Mucosa of stomach (tissue), 1 donor: Measurements from ENCODE around the gene FBXW4.

Experiments used
- H3K27me3 ChIP-seq: one replicate; pipeline ENCODE4 v1.7.0; 2013; ENCODE audit warnings: mild to moderate bottlenecking, low read length; ENCODE audit not compliant: control insufficient read depth, insufficient read depth
- H3K36me3 ChIP-seq: one replicate; pipeline ENCODE4 v1.7.0; 2013; ENCODE audit warnings: low read length; ENCODE audit not compliant: control insufficient read depth, insufficient read depth
- H3K4me1 ChIP-seq: one replicate; pipeline ENCODE4 v1.7.0; 2013; ENCODE audit warnings: mild to moderate bottlenecking, low read length; ENCODE audit not compliant: control insufficient read depth, insufficient read depth
- H3K4me3 ChIP-seq: one replicate; pipeline ENCODE4 v1.7.0; 2013; ENCODE audit warnings: low read length
- H3K9ac ChIP-seq: one replicate; pipeline ENCODE4 v1.7.0; 2013; ENCODE audit warnings: mild to moderate bottlenecking, low read length, moderate library complexity
- H3K9me3 ChIP-seq: one replicate; pipeline ENCODE4 v1.7.0; 2013; ENCODE audit warnings: mild to moderate bottlenecking, low read length, moderate library complexity; ENCODE audit not compliant: control insufficient read depth
- donor health status: Pancreatic carcinoma.

FBXW4 gene

DNA sequence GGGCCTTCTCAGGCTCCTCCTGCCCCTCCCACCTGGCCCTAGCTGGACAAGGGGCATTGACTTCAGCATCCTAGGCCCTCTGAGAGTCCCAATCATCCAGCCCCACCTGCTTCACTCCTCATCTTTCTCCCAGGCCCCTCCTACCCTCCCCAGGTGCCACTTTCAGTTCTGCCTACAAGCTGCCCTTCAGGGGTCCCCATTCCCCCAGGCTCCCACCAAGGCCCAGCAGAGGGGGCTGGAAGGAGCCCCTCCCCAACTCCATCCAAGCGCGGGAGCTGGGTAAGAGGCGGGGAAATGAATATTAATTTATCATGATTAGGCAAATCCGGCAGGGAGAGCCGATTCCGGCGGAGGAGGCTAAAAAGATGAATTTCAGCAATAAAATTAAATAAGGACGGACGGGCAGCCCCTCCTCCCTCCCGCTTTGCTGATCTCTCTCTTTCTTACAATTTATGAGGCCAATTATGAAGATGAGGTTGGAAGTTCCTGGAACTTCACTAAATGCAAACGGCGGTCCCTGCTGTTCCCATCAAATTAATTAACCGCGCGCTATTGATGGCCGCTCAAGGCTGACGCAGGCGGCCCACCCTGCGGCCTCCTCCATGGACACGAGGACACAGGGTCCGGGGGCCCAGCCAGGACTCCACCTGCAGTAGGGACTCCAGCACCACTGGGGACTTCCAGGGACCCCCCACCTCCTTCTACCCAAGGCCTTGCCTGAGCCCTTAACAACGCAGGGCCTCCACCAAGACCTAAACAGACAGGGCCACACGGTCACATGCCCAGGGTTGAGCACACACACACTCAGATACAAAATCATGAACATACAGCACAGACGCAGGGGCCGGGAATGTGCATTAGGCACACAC lies 120.9 kb downstream of the FBXW4 start:
- Histone ChIP-seq H3K4me1 (peaks cover 16% of the 10 kb centered on the region), H3K9me3 (no peaks in the 10 kb centered on the region), H3K9ac (no peak overlapping the region), H3K4me3 (no peak overlapping the region), H3K36me3 (no peaks in the 10 kb centered on the region), H3K27me3 (peaks cover 29% of the 10 kb centered on the region)

DNA sequence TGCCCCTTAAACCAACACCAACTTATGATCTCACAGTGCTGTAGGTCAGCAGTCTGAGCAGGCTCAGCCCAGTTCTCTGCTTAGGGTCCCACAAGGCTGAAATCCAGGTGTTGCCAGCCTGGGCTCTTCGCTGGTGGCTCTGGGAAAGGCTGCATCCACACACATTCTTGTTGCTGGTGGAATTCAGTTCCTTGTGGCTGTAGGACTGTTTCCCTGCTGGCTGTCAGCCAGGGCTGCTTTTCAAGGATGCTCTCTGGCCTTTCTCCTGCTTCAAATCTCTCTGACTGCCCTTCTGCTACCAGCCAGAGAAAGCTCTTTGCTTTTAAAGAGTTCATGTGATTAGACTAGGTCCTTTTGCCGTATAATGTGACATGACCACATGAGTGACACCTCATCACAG lies 122.2 kb downstream of the FBXW4 start:
- H3K9me3 ChIP-seq = no peaks in the 10 kb centered on the region

DNA sequence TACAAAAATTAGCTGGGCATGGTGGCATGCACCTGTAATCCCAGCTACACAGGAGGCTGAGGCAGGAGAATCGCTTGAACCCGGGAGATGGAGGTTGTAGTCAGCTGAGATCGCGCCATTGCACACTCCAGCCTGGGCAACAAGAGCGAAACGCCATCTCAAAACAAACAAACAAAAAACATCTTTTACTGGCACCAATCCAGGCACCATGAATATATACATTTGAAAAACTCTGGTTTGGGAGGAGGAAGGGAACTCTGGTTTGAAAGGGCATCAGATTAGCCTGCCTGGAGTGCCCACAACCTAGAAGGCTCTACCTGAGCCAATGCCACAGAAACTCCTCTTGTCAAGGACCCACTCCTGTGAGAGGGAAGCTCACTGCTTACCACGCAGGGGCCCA lies 122.8 kb downstream of the FBXW4 start:
- no peak overlapping the region for H3K9ac ChIP-seq
- no peak overlapping the region for H3K4me3 ChIP-seq
- no peaks in the 10 kb centered on the region for H3K9me3 ChIP-seq
- no peaks in the 10 kb centered on the region for H3K36me3 ChIP-seq
- H3K4me1 ChIP-seq = peaks cover 16% of the 10 kb centered on the region
- peaks cover 49% of the 10 kb centered on the region for H3K27me3 ChIP-seq

More for the DNA sequence above, 122.2 kb downstream of the FBXW4 start:
- Histone ChIP-seq H3K4me3 (no peak overlapping the region), H3K9ac (no peak overlapping the region), H3K27me3 (peaks cover 42% of the 10 kb centered on the region), H3K36me3 (no peaks in the 10 kb centered on the region), H3K4me1 (peaks cover 16% of the 10 kb centered on the region)

DNA sequence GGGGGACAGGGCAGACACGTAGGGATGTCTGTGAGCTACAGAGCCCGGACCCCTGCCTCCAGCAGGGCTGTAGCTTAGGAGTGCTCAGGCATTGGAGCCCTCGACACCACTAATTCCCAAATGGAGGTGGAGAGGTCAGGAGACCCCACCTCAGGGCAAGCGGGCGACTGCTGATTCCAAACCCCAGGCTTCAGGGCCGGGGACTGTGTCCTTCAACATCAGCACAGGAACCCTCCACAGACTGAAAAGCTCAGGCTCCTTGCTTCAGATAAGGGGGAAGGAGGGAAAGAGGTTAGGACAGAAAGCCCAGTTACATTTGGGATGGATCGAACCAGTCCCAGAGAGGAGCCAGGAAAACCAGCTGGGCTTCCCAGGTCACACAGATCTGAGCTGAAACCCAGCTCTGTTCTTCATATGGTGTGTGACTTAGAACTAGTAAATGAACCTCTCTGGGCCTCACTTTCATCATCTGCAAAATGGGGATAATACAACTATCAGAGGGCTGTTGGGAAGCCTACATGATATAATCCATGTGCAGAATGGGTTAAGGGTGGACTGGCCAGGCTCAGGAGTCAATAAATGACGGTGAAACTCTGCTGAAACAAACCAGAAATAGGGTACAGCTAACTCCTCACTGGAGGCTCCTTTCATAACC lies 123.6 kb downstream of the FBXW4 start:
- Histone ChIP-seq H3K4me1 (peaks cover 17% of the 10 kb centered on the region), H3K4me3 (no peak overlapping the region), H3K9ac (no peak overlapping the region), H3K36me3 (no peaks in the 10 kb centered on the region), H3K27me3 (peaks cover 56% of the 10 kb centered on the region), H3K9me3 (no peaks in the 10 kb centered on the region)

DNA sequence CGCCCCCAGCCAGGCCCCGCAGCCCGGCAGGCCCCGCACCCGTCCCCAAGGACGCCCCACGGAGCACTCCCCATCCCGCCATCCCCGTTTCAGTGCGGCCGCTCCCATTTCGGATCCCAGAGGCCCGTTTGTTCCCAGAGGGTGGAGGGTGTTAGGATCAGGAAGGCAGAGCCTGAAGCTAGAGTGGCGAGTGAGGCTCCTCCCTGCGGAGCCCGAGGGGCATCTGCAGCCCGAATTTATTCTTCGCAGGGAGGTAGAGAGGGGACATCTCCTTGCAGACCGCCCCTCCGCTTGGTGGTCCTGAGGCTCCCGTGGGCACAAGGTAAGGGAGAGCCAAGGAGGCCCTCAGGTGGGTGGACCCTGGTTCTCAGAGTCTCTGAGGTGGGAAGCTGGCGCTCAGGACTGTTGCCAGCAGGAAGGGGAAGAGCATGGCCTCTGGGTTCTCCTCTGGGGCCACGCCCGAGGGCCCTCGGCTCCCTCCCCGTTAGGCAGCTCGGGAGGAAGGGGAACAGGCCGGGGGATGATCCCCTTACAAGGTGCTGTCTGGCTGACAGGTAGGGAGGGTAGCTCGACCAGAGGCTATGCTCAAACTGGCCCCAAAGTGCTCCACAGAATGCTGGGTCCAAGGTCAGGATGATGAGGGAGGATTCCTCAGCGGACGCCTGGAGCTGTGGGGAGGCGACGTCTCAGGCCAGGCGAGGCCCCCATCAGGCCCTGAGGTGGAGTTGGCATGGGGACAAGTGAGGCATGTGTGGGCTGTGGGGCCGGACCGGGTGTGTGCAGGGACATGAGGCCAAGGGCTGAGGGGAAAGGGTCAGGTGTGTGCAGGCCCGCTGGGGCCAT lies 124.3 kb downstream of the FBXW4 start:
- Histone ChIP-seq H3K9ac (peak overlapping the region; percentile 62), H3K27me3 (peaks cover 64% of the 10 kb centered on the region), H3K9me3 (no peaks in the 10 kb centered on the region), H3K4me3 (peak overlapping the region; percentile 34), H3K4me1 (peaks cover 20% of the 10 kb centered on the region), H3K36me3 (no peaks in the 10 kb centered on the region)

DNA sequence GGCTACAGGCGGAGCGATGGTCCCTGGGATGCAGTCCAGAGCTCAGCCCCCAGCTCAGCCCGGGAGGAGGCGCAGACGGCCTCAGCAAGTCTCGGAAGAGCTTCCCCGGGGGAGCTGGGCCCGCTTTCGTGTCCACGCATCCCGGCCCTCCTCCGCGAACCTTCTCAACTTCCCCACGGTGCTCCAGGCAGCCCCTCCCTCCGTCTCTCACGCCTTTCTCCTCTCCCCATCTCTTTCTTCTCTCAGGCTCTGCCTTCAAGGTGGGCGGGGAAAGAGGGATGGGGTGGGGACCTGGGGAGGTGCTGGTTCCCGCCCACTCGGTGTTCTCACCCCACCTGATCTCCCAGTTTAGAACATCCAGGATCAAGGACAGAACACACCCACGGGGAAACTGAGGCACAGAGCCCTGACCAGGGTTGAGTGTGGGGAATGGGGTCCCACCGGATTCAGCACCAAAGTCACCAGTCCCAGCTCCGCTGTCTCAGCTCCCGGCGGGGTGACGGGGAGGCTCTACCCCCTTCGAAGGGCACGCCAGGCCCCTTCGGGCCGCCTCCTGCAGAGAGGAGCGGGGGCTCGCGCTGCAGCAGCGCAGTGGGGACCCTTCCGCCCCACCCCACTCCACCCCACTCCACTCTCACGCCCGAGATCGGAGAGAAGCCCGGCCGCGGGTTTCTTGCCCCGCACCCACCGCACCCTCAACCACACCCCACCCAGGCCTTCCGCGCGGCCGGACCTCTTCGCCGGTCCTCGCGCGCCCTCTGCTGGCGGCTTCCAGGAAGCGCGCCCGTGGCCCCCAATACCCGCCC lies 125.1 kb downstream of the FBXW4 start:
- Histone ChIP-seq H3K4me1 (peaks cover 20% of the 10 kb centered on the region), H3K36me3 (no peaks in the 10 kb centered on the region), H3K9me3 (no peaks in the 10 kb centered on the region), H3K27me3 (peaks cover 72% of the 10 kb centered on the region), H3K9ac (peak overlapping the region; percentile 62), H3K4me3 (peak overlapping the region; percentile 32)

DNA sequence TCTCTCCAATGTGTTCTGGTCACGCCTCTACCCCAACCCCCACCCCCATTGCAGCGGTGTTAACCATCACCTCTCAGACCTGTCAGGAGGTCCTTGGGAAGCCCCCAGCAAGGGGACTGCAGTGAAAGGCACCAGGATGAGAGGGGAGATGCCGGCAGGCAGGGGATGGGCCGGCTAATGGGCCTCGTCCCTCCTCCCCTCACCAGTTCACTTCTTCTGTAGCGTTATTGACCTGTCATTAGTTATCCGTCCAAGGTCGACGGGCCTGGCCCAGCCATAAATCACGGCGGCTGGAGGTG lies 125.7 kb downstream of the FBXW4 start:
- Histone ChIP-seq H3K9ac (no peak overlapping the region), H3K9me3 (no peaks in the 10 kb centered on the region), H3K4me1 (peaks cover 20% of the 10 kb centered on the region), H3K36me3 (no peaks in the 10 kb centered on the region), H3K4me3 (no peak overlapping the region), H3K27me3 (peaks cover 77% of the 10 kb centered on the region)

DNA sequence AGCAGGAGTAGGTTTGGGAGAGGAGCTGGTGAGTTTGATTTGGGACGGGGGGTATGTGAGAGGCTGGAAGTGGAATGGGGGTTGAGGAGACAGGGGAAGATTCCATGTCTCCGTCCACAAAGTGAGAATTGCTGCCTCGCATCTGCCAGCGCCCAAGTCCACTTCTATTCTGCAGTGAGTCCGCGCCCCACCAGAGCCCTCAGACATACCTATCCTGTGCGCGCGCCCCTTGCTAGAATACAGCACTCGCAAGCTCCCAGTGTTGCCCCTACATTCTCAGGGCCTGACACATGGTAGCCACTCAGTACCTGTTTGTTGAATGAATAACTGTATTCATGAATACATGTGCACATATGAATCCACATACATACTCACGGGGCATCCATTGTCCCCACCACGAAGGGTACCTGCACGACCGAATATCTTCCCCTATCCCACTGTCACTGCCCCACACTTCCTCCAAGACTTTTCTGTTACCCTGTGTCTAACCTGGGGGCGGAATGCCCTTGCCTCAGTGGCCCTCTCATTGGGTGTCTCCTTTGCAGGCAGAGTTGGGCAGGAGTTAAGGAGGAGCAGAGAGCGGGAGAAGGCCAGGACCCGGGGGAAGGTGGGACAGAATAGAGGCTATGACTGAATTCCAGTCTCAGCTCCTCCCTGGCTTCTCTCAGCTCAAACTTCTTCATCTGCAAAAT lies 126.8 kb downstream of the FBXW4 start:
- Histone ChIP-seq H3K4me1 (peaks cover 20% of the 10 kb centered on the region), H3K4me3 (no peak overlapping the region), H3K36me3 (no peaks in the 10 kb centered on the region), H3K9ac (no peak overlapping the region), H3K9me3 (no peaks in the 10 kb centered on the region), H3K27me3 (peaks cover 84% of the 10 kb centered on the region)

DNA sequence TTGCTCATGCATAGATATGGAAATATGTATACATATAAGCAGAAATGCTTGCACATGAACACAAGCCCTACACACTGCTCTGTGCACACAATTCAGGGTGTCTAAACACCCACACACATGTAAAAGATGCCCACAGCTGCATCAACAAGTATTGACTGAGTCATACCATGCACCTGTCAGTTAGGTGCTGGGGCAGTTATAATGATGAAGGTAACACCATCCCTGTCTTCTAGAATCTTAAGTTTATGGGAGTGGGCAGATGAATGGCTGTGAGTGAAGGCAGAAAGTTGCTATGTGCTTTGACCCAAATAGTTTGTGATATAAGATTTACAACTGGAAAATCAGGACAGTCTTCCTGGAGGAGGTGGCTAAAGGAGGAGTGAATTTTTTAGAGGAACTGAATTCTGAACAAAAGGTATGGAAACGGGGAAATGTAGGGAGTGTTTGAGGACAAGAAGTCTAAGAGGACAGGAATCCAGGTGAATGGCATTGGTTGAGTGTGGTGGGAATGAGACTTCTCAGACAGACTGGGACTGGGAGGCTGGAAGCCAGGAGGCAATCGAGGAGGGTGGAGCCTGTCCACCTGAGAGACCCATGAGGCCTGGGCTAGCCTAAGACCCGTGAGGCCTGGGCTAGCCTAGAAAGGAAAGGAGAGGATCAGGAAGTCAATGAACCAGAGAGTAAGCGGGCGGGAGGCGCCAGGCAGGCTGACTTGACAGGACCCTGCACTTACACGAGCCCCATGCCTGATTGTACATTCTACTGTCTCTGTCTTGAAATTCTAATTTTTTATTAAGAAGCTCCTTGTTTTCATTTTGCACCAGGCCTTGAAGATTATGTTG lies 127.6 kb downstream of the FBXW4 start:
- H3K9ac ChIP-seq = no peak overlapping the region
- peaks cover 89% of the 10 kb centered on the region for H3K27me3 ChIP-seq
- peaks cover 20% of the 10 kb centered on the region for H3K4me1 ChIP-seq
- no peaks in the 10 kb centered on the region for H3K36me3 ChIP-seq
- H3K4me3 ChIP-seq = no peak overlapping the region
- no peaks in the 10 kb centered on the region for H3K9me3 ChIP-seq

DNA sequence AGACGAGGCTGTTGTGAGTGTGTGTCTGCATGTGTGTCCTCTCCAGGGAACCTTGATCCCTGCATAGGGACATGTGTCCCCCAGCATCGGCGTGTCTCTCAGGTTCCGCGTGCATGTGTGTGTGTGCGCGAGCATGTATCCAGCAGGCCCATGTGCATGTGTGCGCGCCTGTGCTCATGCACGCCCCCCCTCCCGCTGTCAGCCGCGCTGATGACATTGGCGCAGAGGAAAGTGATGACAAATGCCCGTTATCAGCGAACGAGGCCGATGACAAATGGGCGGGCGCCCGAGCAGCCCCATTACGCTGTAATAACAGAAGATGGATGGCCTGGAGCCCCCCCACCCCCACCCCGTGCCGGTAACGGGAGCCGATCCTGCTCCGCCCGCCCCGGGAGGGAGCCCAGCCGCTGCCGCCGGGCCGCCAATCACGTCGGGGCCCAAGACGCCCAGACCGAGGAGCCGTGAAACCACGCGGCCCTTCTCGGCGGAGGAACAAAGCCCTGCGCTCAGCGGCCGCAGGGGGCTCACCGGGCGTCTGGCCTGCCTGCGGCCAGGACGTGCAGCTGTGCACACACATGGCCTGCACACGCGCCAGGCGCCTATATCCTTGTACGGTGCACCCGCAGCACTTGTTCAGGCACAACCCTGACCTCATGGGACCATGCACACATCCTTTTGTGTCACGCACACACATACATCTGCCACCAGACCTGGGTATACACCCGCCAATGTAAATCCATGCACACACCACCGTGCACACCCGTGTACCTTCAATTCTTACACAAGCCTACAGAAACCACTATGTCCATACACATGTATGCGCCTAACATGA lies 128.4 kb downstream of the FBXW4 start:
- H3K36me3 ChIP-seq = no peaks in the 10 kb centered on the region
- H3K9me3 ChIP-seq = no peaks in the 10 kb centered on the region
- H3K9ac ChIP-seq = no peak overlapping the region
- H3K27me3 ChIP-seq = peaks cover 92% of the 10 kb centered on the region
- H3K4me3 ChIP-seq = no peak overlapping the region
- H3K4me1 ChIP-seq = peaks cover 20% of the 10 kb centered on the region
